ENCODE results near the gene CNST. TPM values are rescaled to one million over a fixed set of nuclear protein-coding genes. Genes with fewer than 3 reads are reported as not detected.

CNST gene
- total RNA-seq, 1 donor from 2014 or later: 25.6 TPM

- Mint-ChIP-seq H3K4me1 (no peaks in the 10 kb centered on the region), H3K36me3 (peaks cover 23% of the 10 kb centered on the region), H3K27me3 (ENCODE audit: insufficient read depth, low read depth) (no peaks in the 10 kb centered on the region), H3K4me3 (no peak overlapping the region), H3K9me3 (peaks cover 3% of the 10 kb centered on the region), H3K27ac (no peak overlapping the region)
- no peaks in the 10 kb centered on the region for H3K79me2 ChIP-seq (ENCODE audit: low read depth)
- H3K9me3 ChIP-seq (ENCODE audit: low read depth): no peaks in the 10 kb centered on the region
- no peak overlapping the region for H3K4me2 ChIP-seq
- DNase-seq (ENCODE audit: low spot score): no peak
- peaks cover 3% of the 10 kb centered on the region for H3K36me3 ChIP-seq
- H4K20me1 ChIP-seq (ENCODE audit: low read depth): no peaks in the 10 kb centered on the region
- H3K4me1 ChIP-seq: no peaks in the 10 kb centered on the region
- no peak overlapping the region for H2AFZ ChIP-seq (replicated peaks)
- H3F3A ChIP-seq (ENCODE audit: low read depth): no peaks in the 10 kb centered on the region
- TF ChIP-seq CTCF (IDR thresholded peaks at IDR 0.05): no peak
- no peak for TF ChIP-seq EZH2 (IDR thresholded peaks at IDR 0.05)
- no peak for TF ChIP-seq EZH2phosphoT487 (IDR thresholded peaks at IDR 0.05)
- H3K4me3 ChIP-seq: no peak overlapping the region
- H3K27ac ChIP-seq: no peak overlapping the region
- no peak overlapping the region for H3K9ac ChIP-seq
- no peaks in the 10 kb centered on the region for H3K27me3 ChIP-seq
These were observed 81.3 kb downstream of the CNST start for GRCh38 chr1:246647513-246647912.

- no peaks in the 10 kb centered on the region for H3K79me2 ChIP-seq (ENCODE audit: low read depth)
- H3K4me2 ChIP-seq: no peak overlapping the region
- no peaks in the 10 kb centered on the region for H3K27me3 ChIP-seq
- H3K36me3 ChIP-seq: peaks cover 3% of the 10 kb centered on the region
- H3K9me3 ChIP-seq (ENCODE audit: low read depth): no peaks in the 10 kb centered on the region
- no peak for DNase-seq (ENCODE audit: low spot score)
- H3K27ac Mint-ChIP-seq: no peak overlapping the region
- H3K4me3 Mint-ChIP-seq: no peak overlapping the region
- no peaks in the 10 kb centered on the region for H3K4me1 ChIP-seq
- H3K27ac ChIP-seq: no peak overlapping the region
- no peak overlapping the region for H3K9ac ChIP-seq
- H4K20me1 ChIP-seq (ENCODE audit: low read depth): no peaks in the 10 kb centered on the region
- no peaks in the 10 kb centered on the region for H3K27me3 Mint-ChIP-seq (ENCODE audit: insufficient read depth, low read depth)
- no peak overlapping the region for H2AFZ ChIP-seq (replicated peaks)
- H3K4me1 Mint-ChIP-seq: no peaks in the 10 kb centered on the region
- no peak for TF ChIP-seq EZH2 (IDR thresholded peaks at IDR 0.05)
- H3F3A ChIP-seq (ENCODE audit: low read depth): no peaks in the 10 kb centered on the region
- H3K4me3 ChIP-seq: no peak overlapping the region
- H3K9me3 Mint-ChIP-seq: no peaks in the 10 kb centered on the region
- H3K36me3 Mint-ChIP-seq: peaks cover 12% of the 10 kb centered on the region
These were observed 84.9 kb downstream of the CNST start for GRCh38 chr1:246651012-246651695.

- H3K4me3 Mint-ChIP-seq: no peak overlapping the region
- no peaks in the 10 kb centered on the region for H4K20me1 ChIP-seq (ENCODE audit: low read depth)
These were observed 92.3 kb downstream of the CNST start for GRCh38 chr1:246658567-246658966.

More at GRCh38 chr1:246658567-246658966, 92.3 kb downstream of the CNST start:
- Histone ChIP-seq H3F3A (ENCODE audit: low read depth) (no peaks in the 10 kb centered on the region), H3K27ac (no peak overlapping the region), H3K79me2 (ENCODE audit: low read depth) (no peaks in the 10 kb centered on the region), H3K36me3 (no peaks in the 10 kb centered on the region), H3K4me1 (no peaks in the 10 kb centered on the region), H2AFZ (replicated peaks) (no peak overlapping the region), H3K4me3 (no peak overlapping the region), H3K9me3 (ENCODE audit: low read depth) (no peaks in the 10 kb centered on the region), H3K27me3 (no peaks in the 10 kb centered on the region), H3K9ac (no peak overlapping the region), H3K4me2 (no peak overlapping the region)
- TF ChIP-seq CTCF (IDR thresholded peaks at IDR 0.05): no peak
- TF ChIP-seq EZH2 (IDR thresholded peaks at IDR 0.05): no peak
- no peak for TF ChIP-seq EZH2phosphoT487 (IDR thresholded peaks at IDR 0.05)
- Mint-ChIP-seq H3K27ac (no peak overlapping the region), H3K36me3 (peaks cover 12% of the 10 kb centered on the region), H3K4me1 (peaks cover 2% of the 10 kb centered on the region), H3K9me3 (no peaks in the 10 kb centered on the region), H3K27me3 (ENCODE audit: insufficient read depth, low read depth) (no peaks in the 10 kb centered on the region)
- no peak for DNase-seq (ENCODE audit: low spot score)

Data from neural progenitor cell (in vitro differentiated cells).